ENCODE measurements around the gene MRM1. TPM values are rescaled to one million over a fixed set of nuclear protein-coding genes. Genes with fewer than 3 reads are reported as not detected.

Gene MRM1
- total and polyA plus RNA-seq, 2 donors (not counting 1 experiment from before 2014, with no cell fraction given): 2.5 to 6.9 TPM

- no peak overlapping the region for H3K27ac ChIP-seq (ENCODE audit: insufficient read depth, low read length)
- DNase-seq (ENCODE audit: low read depth in 2 of 2): no peak
- no peak overlapping the region for H3K4me2 ChIP-seq (ENCODE audit: extremely low read depth, insufficient read depth, low read length)
- H3K4me3 ChIP-seq (replicated peaks in 1 of 4; ENCODE audit: control extremely low read depth in 1 of 4, insufficient read depth in 1 of 4, low read depth in 3 of 4, low read length in 4 of 4): no peak overlapping the region
- H3K27me3 ChIP-seq (ENCODE audit: control insufficient read depth, insufficient read depth, low read length): no peaks in the 10 kb centered on the region
- no peaks in the 10 kb centered on the region for H3K36me3 ChIP-seq (ENCODE audit: control insufficient read depth, insufficient read depth, low read length)
- no peak overlapping the region for H3K9ac ChIP-seq (ENCODE audit: insufficient read depth, low read length)
- no peaks in the 10 kb centered on the region for H4K20me1 ChIP-seq (ENCODE audit: control insufficient read depth, extremely low read depth, insufficient read depth, low read length)
- no peaks in the 10 kb centered on the region for H3K9me3 ChIP-seq (ENCODE audit: control insufficient read depth, insufficient read depth, low read depth, low read length)
- peaks cover 2% of the 10 kb centered on the region for H3K4me1 ChIP-seq (ENCODE audit: control insufficient read depth, extremely low read depth, insufficient read depth, low read length)
- no peak overlapping the region for H2AFZ ChIP-seq (ENCODE audit: low read length)
- H3K79me2 ChIP-seq (ENCODE audit: control insufficient read depth, insufficient read depth, low read length): peaks cover 10% of the 10 kb centered on the region
- TF ChIP-seq EZH2 (IDR thresholded peaks at IDR 0.05; ENCODE audit: low read length, missing control alignments): no peak
- TF ChIP-seq CTCF (conservative IDR thresholded peaks at IDR 0.05 in 1 of 2, IDR thresholded peaks at IDR 0.05 in 1 of 2; ENCODE audit: low read depth in 1 of 2, low read length in 2 of 2): no peak
Measured at GRCh38 chr17:36597866-36598777, 3.3 kb upstream of the MRM1 start.

GRCh38 chr17:36598951-36599401, 2.4 kb upstream of the MRM1 start:
- Histone ChIP-seq H3K4me3 (replicated peaks in 1 of 4; ENCODE audit: control extremely low read depth in 1 of 4, insufficient read depth in 1 of 4, low read depth in 3 of 4, low read length in 4 of 4) (no peak overlapping the region), H3K4me2 (ENCODE audit: extremely low read depth, insufficient read depth, low read length) (no peak overlapping the region), H2AFZ (ENCODE audit: low read length) (no peak overlapping the region), H3K79me2 (ENCODE audit: control insufficient read depth, insufficient read depth, low read length) (peaks cover 10% of the 10 kb centered on the region), H3K27me3 (ENCODE audit: control insufficient read depth, insufficient read depth, low read length) (no peaks in the 10 kb centered on the region), H3K27ac (ENCODE audit: insufficient read depth, low read length) (no peak overlapping the region), H3K9ac (ENCODE audit: insufficient read depth, low read length) (no peak overlapping the region), H3K4me1 (ENCODE audit: control insufficient read depth, extremely low read depth, insufficient read depth, low read length) (peaks cover 2% of the 10 kb centered on the region), H3K36me3 (ENCODE audit: control insufficient read depth, insufficient read depth, low read length) (no peaks in the 10 kb centered on the region), H4K20me1 (ENCODE audit: control insufficient read depth, extremely low read depth, insufficient read depth, low read length) (no peaks in the 10 kb centered on the region), H3K9me3 (ENCODE audit: control insufficient read depth, insufficient read depth, low read depth, low read length) (no peaks in the 10 kb centered on the region)
- TF ChIP-seq CTCF (conservative IDR thresholded peaks at IDR 0.05 in 1 of 2, IDR thresholded peaks at IDR 0.05 in 1 of 2; ENCODE audit: low read depth in 1 of 2, low read length in 2 of 2): no peak
- TF ChIP-seq EZH2 (IDR thresholded peaks at IDR 0.05; ENCODE audit: low read length, missing control alignments): no peak
- DNase-seq (ENCODE audit: low read depth in 2 of 2): no peak

- Histone ChIP-seq H4K20me1 (ENCODE audit: control insufficient read depth, extremely low read depth, insufficient read depth, low read length) (no peaks in the 10 kb centered on the region), H3K27me3 (ENCODE audit: control insufficient read depth, insufficient read depth, low read length) (no peaks in the 10 kb centered on the region), H3K79me2 (ENCODE audit: control insufficient read depth, insufficient read depth, low read length) (peaks cover 10% of the 10 kb centered on the region), H3K4me2 (ENCODE audit: extremely low read depth, insufficient read depth, low read length) (no peak overlapping the region), H3K27ac (ENCODE audit: insufficient read depth, low read length) (no peak overlapping the region), H3K9me3 (ENCODE audit: control insufficient read depth, insufficient read depth, low read depth, low read length) (no peaks in the 10 kb centered on the region), H3K4me1 (ENCODE audit: control insufficient read depth, extremely low read depth, insufficient read depth, low read length) (peaks cover 4% of the 10 kb centered on the region), H3K9ac (ENCODE audit: insufficient read depth, low read length) (no peak overlapping the region), H2AFZ (ENCODE audit: low read length) (no peak overlapping the region), H3K4me3 (replicated peaks in 1 of 4; ENCODE audit: control extremely low read depth in 1 of 4, insufficient read depth in 1 of 4, low read depth in 3 of 4, low read length in 4 of 4) (no peak overlapping the region), H3K36me3 (ENCODE audit: control insufficient read depth, insufficient read depth, low read length) (no peaks in the 10 kb centered on the region)
- DNase-seq (ENCODE audit: low read depth in 2 of 2): no peak
- TF ChIP-seq EZH2 (IDR thresholded peaks at IDR 0.05; ENCODE audit: low read length, missing control alignments) (no peak), CTCF (conservative IDR thresholded peaks at IDR 0.05 in 1 of 2, IDR thresholded peaks at IDR 0.05 in 1 of 2; ENCODE audit: low read depth in 1 of 2, low read length in 2 of 2) (no peak)
Measured at GRCh38 chr17:36599546-36600250, 1.7 kb upstream of the MRM1 start.

All from fibroblast of lung (primary cell).